Measurements from ENCODE around the gene PXDN.

Gene PXDN

GRCh38 chr2:1606046-1606400, 138.3 kb downstream of the PXDN start:
- TF ChIP-seq CTCF (IDR thresholded peaks at IDR 0.05; ENCODE audit: insufficient read depth, low read length, poor library complexity, severe bottlenecking), result no peak
- Histone ChIP-seq H3K27me3 (replicated peaks; ENCODE audit: control insufficient read depth, insufficient read depth, low read length) (no peaks in the 10 kb centered on the region), H3K36me3 (ENCODE audit: control insufficient read depth, insufficient read depth, low read length) (no peaks in the 10 kb centered on the region), H3K4me3 (replicated peaks; ENCODE audit: low read depth, low read length) (no peak overlapping the region)
- DNase-seq (ENCODE audit: extremely low read depth, insufficient read length), result no peak

DNA sequence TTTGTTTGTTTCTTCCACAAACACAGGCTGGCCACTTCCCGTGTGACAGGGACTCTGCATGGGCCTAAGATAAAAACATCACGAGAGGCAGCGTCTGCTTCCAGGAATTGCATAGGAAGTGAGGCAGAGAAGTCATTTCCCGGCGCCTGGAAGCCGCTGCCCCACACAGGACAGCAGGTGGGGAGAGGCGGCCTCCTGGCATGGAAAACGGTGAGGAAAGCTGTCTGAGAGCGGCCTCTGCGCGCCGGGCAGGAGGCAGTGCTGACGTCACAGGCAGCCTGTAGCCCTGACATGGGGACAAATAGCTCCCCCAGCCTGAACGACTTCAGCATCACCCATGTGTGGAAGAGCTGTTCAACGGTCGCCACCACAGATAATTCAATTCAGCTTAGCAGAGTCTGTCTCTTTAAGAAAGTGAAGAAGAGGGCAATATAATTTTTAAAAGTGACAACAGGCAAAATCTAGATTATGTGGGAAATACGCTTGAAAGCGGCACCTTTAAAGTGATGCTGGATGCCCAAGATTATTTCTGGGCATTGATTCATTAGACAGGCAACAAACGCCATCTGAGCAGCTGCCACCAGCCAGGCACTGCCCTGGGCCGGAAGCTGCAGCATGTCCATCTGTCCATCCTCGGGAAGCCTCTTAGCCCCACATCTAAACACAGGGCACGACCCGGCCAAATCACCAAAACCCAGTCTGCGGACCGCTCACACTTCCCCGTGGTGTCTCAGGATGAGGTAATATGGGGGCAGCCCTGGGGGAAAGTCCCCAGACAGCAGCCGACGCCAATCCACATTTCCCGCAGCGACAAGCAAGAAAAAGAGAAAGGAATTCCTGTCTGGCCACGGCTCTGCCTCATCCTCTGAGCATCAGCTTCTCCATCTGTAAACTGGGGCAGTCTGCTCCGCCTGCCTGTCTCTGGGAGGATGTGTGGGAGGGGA, 138.9 kb downstream of the PXDN start:
- no peak for DNase-seq (ENCODE audit: extremely low read depth, insufficient read length)
- H3K4me3 ChIP-seq (replicated peaks; ENCODE audit: low read depth, low read length), result no peak overlapping the region
- H3K27me3 ChIP-seq (replicated peaks; ENCODE audit: control insufficient read depth, insufficient read depth, low read length), result no peaks in the 10 kb centered on the region

GRCh38 chr2:1603521-1603920, 140.8 kb downstream of the PXDN start:
- no peaks in the 10 kb centered on the region for H3K27me3 ChIP-seq (replicated peaks; ENCODE audit: control insufficient read depth, insufficient read depth, low read length)
- no peak for DNase-seq (ENCODE audit: extremely low read depth, insufficient read length)
- H3K4me3 ChIP-seq (replicated peaks; ENCODE audit: low read depth, low read length), result no peak overlapping the region
- no peak for TF ChIP-seq CTCF (IDR thresholded peaks at IDR 0.05; ENCODE audit: insufficient read depth, low read length, poor library complexity, severe bottlenecking)
- no peaks in the 10 kb centered on the region for H3K36me3 ChIP-seq (ENCODE audit: control insufficient read depth, insufficient read depth, low read length)

More for the DNA sequence above, 138.9 kb downstream of the PXDN start:
- no peak for TF ChIP-seq CTCF (IDR thresholded peaks at IDR 0.05; ENCODE audit: insufficient read depth, low read length, poor library complexity, severe bottlenecking)
- H3K36me3 ChIP-seq (ENCODE audit: control insufficient read depth, insufficient read depth, low read length), result no peaks in the 10 kb centered on the region

DNA sequence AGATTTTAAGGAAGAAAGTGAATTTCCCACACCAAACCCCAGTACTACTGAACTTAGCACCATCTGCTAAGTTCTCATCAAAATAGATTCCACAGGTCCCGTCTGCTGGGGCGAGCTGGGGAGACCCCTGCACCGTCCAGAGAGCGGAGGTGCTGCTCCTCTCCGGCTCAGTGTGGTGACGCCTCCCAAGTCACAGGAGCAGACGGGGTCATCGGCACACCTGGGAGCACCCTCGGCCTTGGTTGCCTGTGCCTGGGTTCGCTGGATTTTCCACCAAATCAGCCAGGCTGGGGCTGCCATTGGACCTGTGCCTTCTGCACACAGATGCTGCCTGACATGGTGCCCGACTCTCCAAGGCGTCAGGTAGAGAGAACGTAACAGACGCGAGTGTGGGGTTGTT, 141.3 kb downstream of the PXDN start:
- Histone ChIP-seq H3K27me3 (replicated peaks; ENCODE audit: control insufficient read depth, insufficient read depth, low read length) (no peaks in the 10 kb centered on the region), H3K4me3 (replicated peaks; ENCODE audit: low read depth, low read length) (no peak overlapping the region), H3K36me3 (ENCODE audit: control insufficient read depth, insufficient read depth, low read length) (no peaks in the 10 kb centered on the region)
- no peak for TF ChIP-seq CTCF (IDR thresholded peaks at IDR 0.05; ENCODE audit: insufficient read depth, low read length, poor library complexity, severe bottlenecking)
- DNase-seq (ENCODE audit: extremely low read depth, insufficient read length), result no peak

DNA sequence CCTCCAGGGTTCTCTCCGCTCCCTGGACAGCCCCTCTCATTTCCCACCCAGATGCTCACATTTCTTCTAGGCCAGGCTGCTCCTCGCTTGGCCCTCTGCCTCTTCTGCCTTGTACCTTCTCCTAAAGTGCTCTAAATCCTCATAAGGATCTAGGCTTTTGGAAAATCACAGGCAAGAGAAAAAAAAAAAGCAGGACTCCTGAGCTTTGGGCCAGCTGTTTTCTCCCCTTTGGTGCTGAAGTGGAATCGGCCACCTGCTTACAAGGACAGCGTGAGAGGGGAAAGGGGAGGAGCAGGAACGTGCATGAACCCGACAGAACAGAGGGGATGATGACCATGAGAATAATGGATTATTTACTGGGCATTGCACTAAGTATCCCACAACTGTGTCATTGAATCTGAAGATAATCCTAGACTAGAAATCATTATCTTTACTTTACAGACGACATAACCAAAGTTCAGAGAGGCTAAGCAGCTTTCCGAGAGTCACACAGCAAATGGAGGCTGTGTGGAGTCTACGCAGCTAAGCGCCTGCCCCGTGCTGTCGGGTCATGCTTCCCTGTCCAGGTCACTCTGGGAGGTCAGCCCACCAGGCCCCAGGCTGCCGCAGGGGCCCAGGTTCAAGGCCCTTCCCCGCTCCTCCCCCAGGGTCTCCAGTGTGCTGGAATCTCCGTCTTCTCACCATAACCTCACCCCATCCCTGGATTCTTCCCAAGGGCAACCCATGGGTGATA, 141.9 kb downstream of the PXDN start:
- TF ChIP-seq CTCF (IDR thresholded peaks at IDR 0.05; ENCODE audit: insufficient read depth, low read length, poor library complexity, severe bottlenecking), result no peak
- H3K36me3 ChIP-seq (ENCODE audit: control insufficient read depth, insufficient read depth, low read length), result no peaks in the 10 kb centered on the region
- H3K4me3 ChIP-seq (replicated peaks; ENCODE audit: low read depth, low read length), result no peak overlapping the region
- no peaks in the 10 kb centered on the region for H3K27me3 ChIP-seq (replicated peaks; ENCODE audit: control insufficient read depth, insufficient read depth, low read length)
- DNase-seq (ENCODE audit: extremely low read depth, insufficient read length), result no peak

All from GM06990 (cell line).